UCSD-AML1 (cell line): ENCODE data around the gene NR1D1.
"Not testable (repeated sequence)": the region's sequence is repeated elsewhere in the genome, so short reads cannot be mapped to it uniquely, and the experiment has no call there.

Experiments used
- DNase-seq: peaks from one replicate; lab custom pipeline; 2025; ENCODE audit not compliant: unreplicated experiment; lab: John Stamatoyannopoulos, UW

NR1D1 gene

DNA sequence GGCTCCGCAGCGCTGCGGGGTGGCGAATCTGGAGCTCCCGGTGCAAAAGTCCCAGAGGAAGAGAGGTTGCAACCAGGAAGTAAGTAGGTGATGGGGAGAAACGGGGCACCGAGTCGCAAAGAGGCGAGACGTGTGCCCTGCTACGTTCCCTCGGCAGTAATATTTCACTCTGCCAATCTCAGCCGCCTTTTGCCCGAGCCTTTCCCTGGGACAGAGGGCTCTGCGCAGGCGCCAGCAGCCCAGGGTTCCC lies at the start of gene NR1D1:
Gene NR1D1 (minus strand): TSS at position 171 of the 250 bp plus-strand sequence. CDS start 495 bp downstream, outside the sequence.
- no peak for DNase-seq

DNA sequence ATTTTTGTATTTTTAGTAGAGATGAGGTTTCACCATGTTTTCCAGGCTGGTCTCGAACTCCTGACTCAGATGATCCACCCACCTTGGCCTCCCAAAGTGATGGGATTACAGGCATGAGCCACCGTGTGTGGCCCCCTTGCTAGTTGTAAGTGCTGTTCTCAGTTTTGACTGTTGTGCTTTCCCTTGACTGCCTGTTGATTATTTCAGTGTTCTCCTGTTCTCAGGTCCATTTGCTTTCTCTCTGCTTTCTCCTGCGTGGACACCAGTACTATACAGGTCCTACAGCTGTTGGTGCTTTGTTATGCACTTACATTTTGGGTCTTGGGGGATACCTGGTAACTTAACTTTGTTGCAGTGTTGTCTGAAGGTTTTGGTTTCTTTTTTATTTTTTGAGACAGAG lies 48.1 kb upstream of the NR1D1 start:
- DNase-seq = no peak

DNA sequence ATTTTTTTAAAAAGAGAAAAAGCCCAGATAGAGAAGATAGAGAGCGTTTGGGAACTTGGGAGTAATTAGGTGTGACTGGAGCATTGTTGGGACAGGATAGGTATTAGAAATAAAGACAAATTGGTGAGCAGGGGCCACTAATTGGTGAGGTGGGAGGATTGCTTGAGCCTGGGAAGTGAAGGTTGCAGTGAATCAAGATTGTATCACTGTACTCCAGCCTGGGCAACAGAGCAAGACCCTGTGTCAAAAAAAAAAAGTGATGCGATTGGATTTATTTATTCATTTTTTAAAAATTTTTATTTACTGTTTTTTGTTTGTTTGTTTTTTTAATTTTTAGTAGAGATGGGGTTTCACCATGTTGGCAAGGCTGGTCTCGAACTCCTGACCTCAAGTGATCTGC lies 45.1 kb upstream of the NR1D1 start:
- no peak for DNase-seq

- not testable (repeated sequence) for DNase-seq
Observed at GRCh38 chr17:40143166-40143565, 42.8 kb upstream of the NR1D1 start.

GRCh38 chr17:40139566-40140058 lies 39.2 kb upstream of the NR1D1 start:
- DNase-seq = no peak

- no peak for DNase-seq
Observed at GRCh38 chr17:40135817-40136216, 35.4 kb upstream of the NR1D1 start.

- no peak for DNase-seq
Observed at GRCh38 chr17:40134184-40134583, 33.8 kb upstream of the NR1D1 start.

- DNase-seq = no peak
Observed at GRCh38 chr17:40130352-40131042, 30.1 kb upstream of the NR1D1 start.

GRCh38 chr17:40129498-40129897 lies 29.1 kb upstream of the NR1D1 start:
- no peak for DNase-seq

- no peak for DNase-seq
Observed at GRCh38 chr17:40124279-40125141, 24.1 kb upstream of the NR1D1 start.

- DNase-seq = no peak
Observed at GRCh38 chr17:40123811-40124114, 23.4 kb upstream of the NR1D1 start.

GRCh38 chr17:40122999-40123810 lies 22.8 kb upstream of the NR1D1 start:
- DNase-seq = peak; percentile 58

GRCh38 chr17:40122136-40122998 lies 22.0 kb upstream of the NR1D1 start:
- peak; percentile 54 for DNase-seq

DNA sequence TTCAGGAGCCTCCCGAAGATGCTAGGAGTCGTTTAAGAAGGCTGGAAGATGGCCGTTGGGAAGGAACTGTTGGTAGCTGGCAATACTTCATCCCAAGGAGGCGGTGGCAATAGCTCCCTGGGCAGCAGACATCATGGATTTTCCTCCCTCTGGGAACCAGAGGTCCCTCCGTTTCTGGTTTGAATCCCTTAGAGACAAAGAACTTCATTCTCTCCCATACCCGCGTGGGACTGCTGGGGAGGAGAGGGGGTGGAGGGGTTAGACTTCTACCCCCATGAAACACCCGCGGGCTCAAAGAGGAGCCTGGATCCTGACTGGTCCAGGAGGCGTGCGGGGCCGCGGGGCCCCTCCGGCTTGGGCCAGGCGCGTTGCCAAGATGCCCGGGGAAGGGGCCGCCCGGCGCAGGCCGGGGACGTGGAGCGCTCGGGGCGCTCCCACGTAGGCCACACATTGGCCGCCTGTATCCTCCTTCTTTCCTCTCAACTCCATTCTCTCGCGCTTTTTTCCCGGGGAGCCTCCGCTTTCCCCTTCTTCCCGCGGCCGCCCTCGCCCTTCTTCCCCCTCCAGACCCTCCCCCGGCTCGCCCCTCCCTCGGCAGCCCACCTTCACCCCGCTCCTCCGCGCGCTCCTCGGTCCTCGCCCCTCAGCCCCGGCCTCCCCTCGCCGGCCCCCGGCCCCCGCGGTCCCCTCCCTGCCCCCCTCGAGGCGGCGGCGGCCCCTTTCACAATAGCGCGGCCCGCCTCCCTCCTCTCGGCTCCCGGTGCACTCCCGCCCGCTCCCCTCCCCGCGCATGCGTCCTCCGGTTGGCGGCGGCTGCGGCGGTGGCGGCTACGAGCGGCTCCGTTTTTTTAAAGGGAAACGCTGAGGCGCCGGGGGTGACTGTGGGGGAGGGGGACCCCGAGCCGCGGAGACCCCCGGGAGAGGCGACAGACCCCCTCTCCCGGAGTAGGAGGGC lies 21.1 kb upstream of the NR1D1 start, which contains the start of gene MSL1:
Gene MSL1 (plus strand): TSS at position 791 of the 955 bp plus-strand sequence. CDS start 642 bp downstream, outside the sequence.
- peak; percentile 84 for DNase-seq

GRCh38 chr17:40115101-40115436 lies 14.7 kb upstream of the NR1D1 start:
- no peak for DNase-seq

- DNase-seq = no peak
Observed at GRCh38 chr17:40113907-40114245, 13.5 kb upstream of the NR1D1 start.

DNA sequence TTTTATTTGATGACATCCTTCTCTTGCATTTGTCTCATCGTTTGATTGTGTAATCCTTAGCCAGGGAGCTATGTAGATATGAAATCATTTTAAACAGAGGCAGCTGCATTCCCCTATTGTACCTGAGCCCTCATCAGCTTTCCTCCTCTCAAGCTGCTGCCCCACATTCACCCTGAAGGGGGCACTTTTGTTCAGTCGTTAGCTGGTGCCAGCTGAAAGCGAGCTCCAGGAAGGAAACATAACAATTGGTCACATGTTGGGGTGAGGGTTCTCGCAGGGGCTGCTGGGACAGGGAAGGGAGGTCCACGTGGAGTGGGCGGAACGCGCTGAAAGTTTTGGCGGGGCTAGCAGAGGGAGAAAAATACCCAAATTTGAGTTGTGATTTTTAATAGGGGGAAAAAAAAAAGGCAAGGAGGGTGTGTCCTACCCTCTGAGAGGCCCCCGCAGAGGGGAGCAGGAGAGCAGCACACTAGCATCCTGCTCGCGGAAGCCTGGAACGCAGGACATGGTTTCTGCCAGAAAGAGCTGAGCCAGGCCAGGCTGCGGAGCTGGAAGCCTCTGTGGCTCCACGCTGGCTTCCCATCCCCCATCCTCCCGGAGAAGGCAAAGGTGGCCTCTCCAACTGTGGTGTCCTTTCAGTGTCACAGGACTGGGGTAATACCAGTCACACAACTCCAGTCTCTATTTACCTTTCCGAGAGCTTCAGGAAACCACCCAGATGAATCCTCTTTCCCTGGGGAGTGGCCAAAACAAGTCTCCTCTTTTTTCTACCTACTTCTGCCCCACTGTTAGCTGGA lies 12.9 kb upstream of the NR1D1 start:
- peak; percentile 88 for DNase-seq

DNA sequence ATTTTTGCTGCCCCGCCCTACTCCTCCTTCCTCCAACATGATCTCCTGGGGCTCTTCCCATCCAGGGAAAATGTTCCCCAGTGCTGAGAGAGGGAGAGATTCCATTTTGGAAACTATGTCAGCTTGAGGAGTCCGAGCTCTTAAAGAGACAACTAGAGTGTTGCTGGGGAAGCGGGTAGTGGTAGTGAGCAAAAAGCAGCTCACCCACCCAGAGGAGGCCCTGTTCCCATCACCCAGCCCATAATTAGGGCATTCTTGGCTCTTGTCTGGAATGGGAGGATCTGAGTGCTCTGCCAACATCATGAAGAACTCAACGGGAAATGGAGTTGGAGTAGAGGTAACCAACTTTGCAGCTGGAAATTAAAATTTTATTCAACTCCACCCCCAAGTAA lies 12.3 kb upstream of the NR1D1 start:
- no peak for DNase-seq

DNA sequence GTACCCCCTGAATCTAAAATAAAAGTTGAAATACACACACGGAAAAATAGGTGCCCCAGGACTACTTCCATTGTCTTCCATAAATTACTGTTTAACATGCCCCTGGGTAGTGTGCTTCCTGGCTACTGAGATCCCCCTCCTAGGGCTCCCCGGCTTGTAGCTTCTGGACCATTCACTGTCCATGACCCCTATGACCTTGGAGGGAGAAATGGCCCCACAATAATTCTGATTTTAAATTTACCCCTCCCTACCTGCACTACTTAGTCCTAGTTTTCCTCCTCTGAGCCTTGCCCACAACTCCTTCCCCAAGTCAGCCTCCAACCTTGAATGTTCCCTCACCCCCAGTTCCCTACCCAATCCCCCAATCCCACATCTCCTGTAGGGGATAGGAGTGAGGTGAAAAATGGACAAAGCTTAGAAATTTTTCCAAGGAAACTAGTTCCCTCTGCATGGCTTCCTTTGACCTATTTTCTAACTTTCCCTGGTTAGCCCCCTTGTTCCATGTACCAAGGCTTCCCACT lies 11.9 kb upstream of the NR1D1 start:
- no peak for DNase-seq
